ENCODE data around the gene DRAXIN.

DRAXIN gene

DNA sequence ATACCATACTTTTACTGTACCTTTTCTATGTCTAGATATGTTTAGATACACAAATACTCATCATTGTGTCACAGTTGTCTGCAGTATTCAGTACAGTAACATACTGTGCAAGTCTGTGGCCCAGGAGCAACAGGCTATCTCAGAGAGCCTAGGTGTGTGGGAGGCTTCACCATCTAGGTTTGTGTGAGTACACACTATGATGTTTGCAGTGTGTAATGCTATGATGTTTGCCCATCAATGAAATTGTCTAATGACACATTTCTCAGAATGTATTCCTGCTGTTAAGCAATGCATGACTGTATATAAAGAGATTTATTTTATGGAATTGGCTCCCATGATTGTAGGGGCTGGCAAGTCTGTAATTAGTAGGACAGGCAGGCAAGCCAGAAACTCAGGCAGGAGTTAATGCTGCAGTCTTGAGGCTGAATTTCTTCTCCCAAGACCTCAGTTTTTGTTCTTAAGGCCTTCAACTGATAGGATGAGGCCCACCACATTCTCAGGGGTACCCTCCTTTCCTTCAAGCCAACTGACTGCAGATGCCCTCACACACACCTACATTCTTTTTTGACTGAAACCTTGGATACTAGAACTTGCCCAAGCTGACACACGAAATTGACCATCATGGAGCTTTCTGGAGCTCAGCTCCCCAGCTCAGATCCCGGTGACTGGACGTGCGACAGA, 36.8 kb downstream of the DRAXIN start:
- H3K4me3 ChIP-seq (ENCODE audit: low read depth, low read length) = no peak overlapping the region
- H3K27ac ChIP-seq (ENCODE audit: low read depth, low read length) = no peak overlapping the region
- H3K4me1 ChIP-seq (ENCODE audit: control insufficient read depth, insufficient read depth, low read length, unreplicated experiment) = peaks cover 20% of the 10 kb centered on the region

DNA sequence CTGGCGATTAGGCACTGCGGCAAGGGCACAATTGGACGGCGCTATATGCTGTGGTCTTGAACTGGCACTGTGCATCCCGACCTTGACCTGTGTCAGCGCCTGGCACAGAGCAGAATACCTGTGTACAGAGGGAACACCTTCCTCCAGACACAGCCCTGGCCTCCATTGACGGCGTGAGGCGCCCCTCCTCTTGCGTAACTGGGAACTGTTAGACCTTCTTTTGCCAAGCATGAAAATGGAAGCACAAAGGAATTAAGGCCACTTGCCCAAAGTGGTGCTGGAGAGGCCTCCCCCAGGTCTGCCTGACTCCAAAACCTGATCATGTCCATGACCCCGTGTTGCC, 37.6 kb downstream of the DRAXIN start:
- Histone ChIP-seq H3K27ac (ENCODE audit: low read depth, low read length) (no peak overlapping the region), H3K27me3 (ENCODE audit: insufficient read depth, low read length) (no peaks in the 10 kb centered on the region), H3K79me2 (ENCODE audit: control insufficient read depth, insufficient read depth, low read length, unreplicated experiment) (no peaks in the 10 kb centered on the region), H3K4me3 (ENCODE audit: low read depth, low read length) (no peak overlapping the region), H3K4me1 (ENCODE audit: control insufficient read depth, insufficient read depth, low read length, unreplicated experiment) (peaks cover 20% of the 10 kb centered on the region), H3K36me3 (ENCODE audit: insufficient read depth, low read length) (no peaks in the 10 kb centered on the region), H2AFZ (ENCODE audit: low read length, unreplicated experiment) (no peak overlapping the region)

More for the DNA sequence above, 36.8 kb downstream of the DRAXIN start:
- Histone ChIP-seq H3K79me2 (ENCODE audit: control insufficient read depth, insufficient read depth, low read length, unreplicated experiment) (no peaks in the 10 kb centered on the region), H3K27me3 (ENCODE audit: insufficient read depth, low read length) (no peaks in the 10 kb centered on the region), H2AFZ (ENCODE audit: low read length, unreplicated experiment) (no peak overlapping the region), H3K36me3 (ENCODE audit: insufficient read depth, low read length) (no peaks in the 10 kb centered on the region)

DNA sequence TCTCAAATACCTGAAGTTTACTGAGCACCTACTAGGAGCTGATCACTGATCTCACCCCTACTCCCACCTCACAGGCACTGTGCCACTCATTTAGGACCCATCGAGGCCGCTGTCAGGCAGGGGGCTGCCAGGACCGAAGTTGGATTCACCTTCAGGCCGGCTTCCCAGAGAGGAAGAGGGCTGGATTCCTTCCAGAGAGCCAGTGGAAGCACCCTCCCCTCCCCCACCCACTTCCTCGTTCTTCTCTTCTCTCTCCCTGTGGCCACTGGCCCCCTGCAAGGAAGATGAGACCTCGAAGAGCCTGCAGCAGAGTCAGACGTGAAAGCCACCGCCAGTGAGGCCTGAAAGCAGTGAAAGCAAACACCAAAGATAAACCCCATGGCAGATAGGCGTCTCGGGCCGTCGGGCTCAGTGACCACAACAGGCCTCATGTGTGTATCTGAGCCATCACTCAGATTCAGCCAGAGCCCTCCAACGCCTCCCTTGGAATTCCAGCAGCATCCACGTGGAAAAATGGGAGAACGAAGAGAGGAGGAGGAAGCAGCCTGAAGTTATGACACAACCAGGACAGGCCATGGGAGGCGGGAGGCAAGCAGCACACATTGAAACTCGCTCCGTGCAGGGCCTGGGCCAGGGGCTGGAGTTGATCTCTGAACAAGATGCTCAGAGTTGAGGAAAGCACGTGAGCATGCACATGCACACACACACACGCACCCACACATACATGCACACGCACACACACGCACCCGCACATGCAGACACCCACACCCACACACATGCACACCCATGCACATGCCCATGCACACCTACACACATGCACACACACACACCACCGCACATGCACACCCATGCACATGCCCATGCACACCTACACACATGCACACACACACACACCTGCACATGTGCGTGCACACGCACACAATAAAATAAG, 38.3 kb downstream of the DRAXIN start:
- no peaks in the 10 kb centered on the region for H3K27me3 ChIP-seq (ENCODE audit: insufficient read depth, low read length)
- H3K27ac ChIP-seq (ENCODE audit: low read depth, low read length) = no peak overlapping the region
- H3K4me3 ChIP-seq (ENCODE audit: low read depth, low read length) = no peak overlapping the region
- no peaks in the 10 kb centered on the region for H3K79me2 ChIP-seq (ENCODE audit: control insufficient read depth, insufficient read depth, low read length, unreplicated experiment)
- peaks cover 20% of the 10 kb centered on the region for H3K4me1 ChIP-seq (ENCODE audit: control insufficient read depth, insufficient read depth, low read length, unreplicated experiment)
- H3K36me3 ChIP-seq (ENCODE audit: insufficient read depth, low read length) = no peaks in the 10 kb centered on the region
- no peak overlapping the region for H2AFZ ChIP-seq (ENCODE audit: low read length, unreplicated experiment)

DNA sequence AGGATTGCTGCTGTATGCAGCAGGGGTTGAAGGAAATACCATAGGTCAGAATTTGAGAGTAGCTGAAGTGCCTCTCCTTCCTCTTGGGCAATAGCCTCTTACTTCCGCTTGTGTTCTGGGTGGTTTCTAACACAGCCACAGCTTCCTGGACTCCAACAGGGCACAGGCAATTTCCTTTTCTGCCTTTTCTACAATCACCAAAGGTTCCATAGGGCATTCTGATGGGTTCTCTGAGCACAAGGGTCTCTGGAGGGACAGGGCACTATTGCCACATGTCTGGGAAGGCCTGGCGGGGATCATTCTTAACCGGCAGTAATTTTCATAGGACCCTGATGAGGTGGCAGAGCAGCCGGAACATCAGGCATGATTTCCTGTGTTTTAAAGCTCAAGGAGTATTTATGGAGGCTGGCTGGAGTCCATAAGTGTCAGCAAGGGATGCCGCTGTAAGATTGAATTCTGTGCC, 39.0 kb downstream of the DRAXIN start:
- peak overlapping the region; percentile 66 for H3K27ac ChIP-seq (ENCODE audit: low read depth, low read length)
- H3K36me3 ChIP-seq (ENCODE audit: insufficient read depth, low read length) = no peaks in the 10 kb centered on the region
- H3K27me3 ChIP-seq (ENCODE audit: insufficient read depth, low read length) = no peaks in the 10 kb centered on the region
- H2AFZ ChIP-seq (ENCODE audit: low read length, unreplicated experiment) = peak overlapping the region; percentile 37
- no peaks in the 10 kb centered on the region for H3K79me2 ChIP-seq (ENCODE audit: control insufficient read depth, insufficient read depth, low read length, unreplicated experiment)
- H3K4me1 ChIP-seq (ENCODE audit: control insufficient read depth, insufficient read depth, low read length, unreplicated experiment) = peaks cover 22% of the 10 kb centered on the region
- H3K4me3 ChIP-seq (ENCODE audit: low read depth, low read length) = no peak overlapping the region

DNA sequence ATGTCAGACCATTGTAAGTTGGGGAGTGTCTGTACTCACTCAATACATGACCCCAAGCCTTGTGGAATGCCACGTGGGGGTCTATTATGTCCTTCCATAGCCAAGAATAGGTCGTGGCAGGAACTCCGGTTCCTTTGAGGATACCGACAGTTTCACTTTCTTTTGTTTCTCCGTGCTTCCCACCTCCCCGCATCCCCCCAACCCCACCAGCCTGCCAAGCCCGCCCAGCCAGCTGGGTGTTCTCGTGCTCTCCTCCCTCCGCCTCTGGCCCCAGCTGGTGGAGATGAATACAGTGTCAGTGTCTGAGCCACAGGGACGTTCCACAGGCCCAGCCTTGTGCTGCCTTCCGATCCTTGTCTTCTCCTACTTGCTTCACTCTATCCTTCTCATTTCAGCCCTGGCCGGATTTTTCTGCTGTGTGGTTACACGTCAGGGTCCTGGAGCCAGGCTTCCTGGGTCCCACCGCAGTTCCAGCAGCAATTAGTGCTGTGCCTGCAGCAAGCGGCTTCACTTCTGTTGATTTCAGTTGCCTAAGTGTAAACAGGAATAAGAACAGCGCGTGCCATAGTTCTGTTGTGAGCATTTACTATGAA, 40.3 kb downstream of the DRAXIN start:
- peak overlapping the region; percentile 82 for H3K27ac ChIP-seq (ENCODE audit: low read depth, low read length)
- H3K79me2 ChIP-seq (ENCODE audit: control insufficient read depth, insufficient read depth, low read length, unreplicated experiment) = no peaks in the 10 kb centered on the region
- H3K4me3 ChIP-seq (ENCODE audit: low read depth, low read length) = peak overlapping the region; percentile 77
- no peaks in the 10 kb centered on the region for H3K27me3 ChIP-seq (ENCODE audit: insufficient read depth, low read length)
- peaks cover 25% of the 10 kb centered on the region for H3K4me1 ChIP-seq (ENCODE audit: control insufficient read depth, insufficient read depth, low read length, unreplicated experiment)
- no peaks in the 10 kb centered on the region for H3K36me3 ChIP-seq (ENCODE audit: insufficient read depth, low read length)
- H2AFZ ChIP-seq (ENCODE audit: low read length, unreplicated experiment) = peak overlapping the region; percentile 92

DNA sequence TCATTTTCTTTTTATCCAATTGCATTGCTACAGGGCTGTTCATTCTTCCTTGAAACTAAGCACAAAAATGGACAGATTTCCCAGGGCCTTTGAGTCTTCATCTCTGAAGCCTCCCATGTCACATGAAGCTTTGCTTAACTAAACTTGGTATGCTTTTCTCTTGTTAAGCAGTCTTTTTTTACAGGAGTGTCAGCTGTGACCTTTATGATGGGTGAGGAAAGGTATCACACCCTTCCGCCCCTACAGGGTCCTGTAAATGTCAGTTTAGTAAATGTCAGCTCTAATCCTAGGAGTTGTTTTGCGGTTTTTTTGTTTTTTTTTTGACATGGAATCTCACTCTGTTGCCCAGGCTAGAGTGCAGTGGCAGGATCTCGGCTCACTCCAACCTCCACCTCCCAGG, 41.8 kb downstream of the DRAXIN start:
- no peak overlapping the region for H3K4me3 ChIP-seq (ENCODE audit: low read depth, low read length)
- no peaks in the 10 kb centered on the region for H3K36me3 ChIP-seq (ENCODE audit: insufficient read depth, low read length)
- H3K27ac ChIP-seq (ENCODE audit: low read depth, low read length) = no peak overlapping the region
- no peak overlapping the region for H2AFZ ChIP-seq (ENCODE audit: low read length, unreplicated experiment)
- H3K27me3 ChIP-seq (ENCODE audit: insufficient read depth, low read length) = no peaks in the 10 kb centered on the region
- H3K4me1 ChIP-seq (ENCODE audit: control insufficient read depth, insufficient read depth, low read length, unreplicated experiment) = peaks cover 36% of the 10 kb centered on the region
- H3K79me2 ChIP-seq (ENCODE audit: control insufficient read depth, insufficient read depth, low read length, unreplicated experiment) = peaks cover 9% of the 10 kb centered on the region

DNA sequence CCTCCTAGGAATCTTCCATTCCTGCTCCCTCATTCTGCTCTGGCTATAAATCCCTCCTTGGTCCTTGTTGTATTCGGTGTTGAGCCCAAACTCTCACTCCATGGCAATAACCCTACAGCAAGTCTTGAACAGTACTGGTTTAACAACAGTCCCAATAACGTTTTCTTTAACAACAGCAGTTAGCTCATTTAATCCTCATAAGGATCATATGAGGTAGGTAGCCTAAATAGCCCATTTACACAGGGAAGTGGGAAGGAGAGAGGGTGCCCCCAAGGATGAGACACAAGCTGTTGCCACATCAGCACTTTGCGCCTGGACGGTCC, 44.0 kb downstream of the DRAXIN start:
- Histone ChIP-seq H3K79me2 (ENCODE audit: control insufficient read depth, insufficient read depth, low read length, unreplicated experiment) (peaks cover 27% of the 10 kb centered on the region), H3K36me3 (ENCODE audit: insufficient read depth, low read length) (no peaks in the 10 kb centered on the region), H3K4me1 (ENCODE audit: control insufficient read depth, insufficient read depth, low read length, unreplicated experiment) (peaks cover 30% of the 10 kb centered on the region), H3K27ac (ENCODE audit: low read depth, low read length) (peak overlapping the region; percentile 92), H2AFZ (ENCODE audit: low read length, unreplicated experiment) (peak overlapping the region; percentile 34), H3K27me3 (ENCODE audit: insufficient read depth, low read length) (no peaks in the 10 kb centered on the region), H3K4me3 (ENCODE audit: low read depth, low read length) (peak overlapping the region; percentile 89)

DNA sequence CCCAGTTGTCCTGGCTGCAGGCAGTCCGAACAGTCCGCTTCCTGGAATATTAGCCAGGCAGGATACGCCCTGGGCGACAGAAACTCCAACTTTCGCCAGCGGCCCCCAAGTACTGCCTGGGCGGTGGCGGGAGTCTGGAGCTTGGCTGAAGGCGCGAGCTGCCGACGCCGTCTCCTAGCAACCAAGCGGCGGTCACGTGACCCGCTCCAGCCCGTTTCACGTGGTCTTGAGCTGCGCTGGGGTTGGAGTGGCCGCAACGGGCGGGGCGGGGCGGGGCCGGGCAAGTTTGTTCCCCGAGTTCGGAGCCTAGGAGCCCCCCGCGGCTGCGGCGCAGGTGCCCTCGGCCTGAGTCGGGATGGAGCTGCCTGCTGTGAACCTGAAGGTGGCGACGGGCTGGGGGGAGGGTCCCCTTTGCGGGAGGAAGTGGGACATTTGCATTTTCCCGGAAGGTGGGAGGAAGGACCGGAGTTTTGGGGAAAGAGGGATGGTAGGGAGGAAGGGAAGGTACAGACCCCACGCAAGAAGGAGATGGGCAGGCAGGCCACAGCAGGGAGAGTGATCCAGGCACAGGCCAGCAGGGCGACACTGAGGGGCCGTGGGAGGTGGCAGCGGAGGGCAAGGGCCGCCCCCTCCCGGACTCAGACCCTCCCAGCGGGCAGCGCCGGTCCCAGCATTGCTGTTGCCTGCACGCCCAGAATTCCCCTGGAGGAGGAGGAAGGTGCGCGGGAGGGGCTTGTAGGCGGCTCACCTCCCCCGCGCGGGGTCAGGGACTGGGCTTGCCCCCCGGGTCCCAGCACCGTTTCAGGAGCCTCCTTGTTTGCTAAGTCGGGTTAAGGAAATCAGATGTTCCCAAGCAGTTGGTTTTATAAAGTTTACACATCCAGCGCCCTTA, 44.6 kb downstream of the DRAXIN start, which contains the start of gene AGTRAP:
Gene AGTRAP (plus strand): TSS at position 283 of the 892 bp plus-strand sequence. CDS start 73 bp downstream, at position 356.
- Histone ChIP-seq H3K27me3 (ENCODE audit: insufficient read depth, low read length) (no peaks in the 10 kb centered on the region), H3K27ac (ENCODE audit: low read depth, low read length) (peak within 1 kb of the TSS; percentile 92), H3K36me3 (ENCODE audit: insufficient read depth, low read length) (no peaks in the 10 kb centered on the region), H3K79me2 (ENCODE audit: control insufficient read depth, insufficient read depth, low read length, unreplicated experiment) (peaks cover 29% of the 10 kb centered on the region), H3K4me3 (ENCODE audit: low read depth, low read length) (peak within 1 kb of the TSS; percentile 89), H3K4me1 (ENCODE audit: control insufficient read depth, insufficient read depth, low read length, unreplicated experiment) (peaks cover 32% of the 10 kb centered on the region), H2AFZ (ENCODE audit: low read length, unreplicated experiment) (peak within 1 kb of the TSS; percentile 53)

DNA sequence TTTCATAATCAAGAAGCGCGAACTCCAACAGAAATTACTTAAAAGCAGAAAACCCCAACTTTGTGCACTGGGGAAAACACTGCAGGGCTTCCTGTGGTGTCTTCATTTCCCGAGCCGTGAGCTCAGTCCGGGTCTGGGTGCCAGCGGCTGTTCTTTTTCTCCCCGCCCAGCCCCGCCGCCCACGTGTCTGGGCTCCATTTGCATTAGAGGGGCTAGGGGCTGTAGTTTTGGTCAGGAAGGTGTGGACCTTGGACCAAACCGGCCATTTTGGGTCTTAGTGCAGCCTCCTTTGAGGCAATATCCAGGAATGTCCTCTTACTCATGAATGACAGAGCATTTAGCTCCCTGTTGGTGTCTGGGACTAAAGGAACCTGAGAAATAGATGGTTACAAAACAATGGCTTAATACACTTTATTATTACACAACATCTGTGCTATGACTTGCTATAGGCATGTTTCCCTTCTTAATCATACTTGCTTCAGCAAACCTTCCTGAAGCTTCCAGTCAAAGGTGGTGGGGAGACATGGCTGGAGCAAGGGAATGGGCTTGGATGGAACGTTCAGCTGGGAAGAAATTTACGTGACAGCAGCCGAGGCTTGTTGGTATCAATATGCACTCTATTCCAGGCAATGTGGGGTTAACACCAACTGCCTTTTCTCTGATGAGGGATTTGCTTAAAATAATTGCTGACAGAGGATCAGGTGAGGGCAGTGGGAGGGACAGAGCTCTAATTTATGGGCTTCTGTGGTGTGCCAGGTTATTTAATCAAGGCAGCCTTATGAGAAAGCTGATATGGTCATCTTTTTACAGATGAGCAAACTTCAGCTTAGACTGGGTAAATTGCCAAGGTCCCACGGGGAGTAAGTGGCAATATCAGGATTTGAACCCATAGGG, 45.5 kb downstream of the DRAXIN start:
- Histone ChIP-seq H3K27me3 (ENCODE audit: insufficient read depth, low read length) (no peaks in the 10 kb centered on the region), H2AFZ (ENCODE audit: low read length, unreplicated experiment) (peak overlapping the region; percentile 2), H3K27ac (ENCODE audit: low read depth, low read length) (peak overlapping the region; percentile 92), H3K4me3 (ENCODE audit: low read depth, low read length) (peak overlapping the region; percentile 89), H3K36me3 (ENCODE audit: insufficient read depth, low read length) (no peaks in the 10 kb centered on the region), H3K79me2 (ENCODE audit: control insufficient read depth, insufficient read depth, low read length, unreplicated experiment) (peaks cover 37% of the 10 kb centered on the region), H3K4me1 (ENCODE audit: control insufficient read depth, insufficient read depth, low read length, unreplicated experiment) (peaks cover 31% of the 10 kb centered on the region)
